Endothelial cell of umbilical vein (primary cell): ENCODE data around the gene CEP164. TPM values are rescaled to one million over a fixed set of nuclear protein-coding genes. Genes with fewer than 3 reads are reported as not detected.

Experiments
- BruUV-seq: library from RNA; stranded (reverse); fragments of 400-500 nt; replicated peaks from 2 replicates; lab custom pipeline; 2021; lab: Mats Ljungman, UMichigan
- CTCF ChIA-PET: fragments of 300-600, 350-600 bp; sonication (Branson Sonifier 250); formaldehyde crosslinking; loops from one replicate; lab custom pipeline; 2021; ENCODE audit warnings: antibody characterized with exemption, inconsistent platforms; lab: Charles Lee
- POLR2A ChIA-PET: fragments of 300-600, 350-600 bp; sonication (Branson Sonifier 250); formaldehyde crosslinking; loops from one replicate; lab custom pipeline; 2021; ENCODE audit warnings: antibody characterized with exemption, inconsistent platforms; lab: Charles Lee
- DNase-seq: peaks from one replicate; pipeline ENCODE4 v3.0.0-alpha.2; 2011; ENCODE audit warnings: low read depth, low spot score
- FAIRE-seq: peaks from 2 replicates; lab custom pipeline; 2011; peaks lifted over from hg19 to GRCh38; lab: Jason Lieb, UNC
- H2AFZ ChIP-seq: 2 replicates; pipeline ENCODE4 v1.6.0; 2012; ENCODE audit warnings: low read depth, low read length, control low read depth, inconsistent platforms
- H3K27ac ChIP-seq: 2 replicates; pipeline ENCODE4 v1.5.1; 2011; ENCODE audit warnings: low read depth, mild to moderate bottlenecking, control low read depth, low read length, moderate library complexity; ENCODE audit not compliant: insufficient read depth
- H3K27me3 ChIP-seq, 2 experiments: 2 replicates each; pipeline versions ENCODE4 v1.6.0 to v1.6.1; 2011; ENCODE audit warnings: low read length in 2 of 2, mixed read lengths in 1 of 2; ENCODE audit not compliant: control insufficient read depth in 2 of 2, insufficient read depth in 2 of 2
- H3K36me3 ChIP-seq, 2 experiments: 2 replicates in 1 of 2; 3 replicates in 1 of 2; pipeline ENCODE4 v1.5.1; 2011; ENCODE audit warnings: low read length in 2 of 2, mild to moderate bottlenecking in 1 of 2, moderate library complexity in 1 of 2; ENCODE audit not compliant: control insufficient read depth in 2 of 2, insufficient read depth in 2 of 2; ENCODE audit errors: extremely low read depth in 1 of 2
- H3K4me1 ChIP-seq: 3 replicates; pipeline ENCODE4 v1.5.1; 2011; ENCODE audit warnings: mild to moderate bottlenecking, low read length; ENCODE audit not compliant: control insufficient read depth, insufficient read depth; ENCODE audit errors: extremely low read depth
- H3K4me2 ChIP-seq: 2 replicates; pipeline ENCODE4 v1.6.1; 2011; ENCODE audit warnings: low read length, control low read depth, mixed read lengths; ENCODE audit not compliant: insufficient read depth
- H3K4me3 ChIP-seq, 3 experiments: fragments of 200-600 bp in 1 of 3; sonication (generic), shearing (Covaris generic) in 1 of 3; replicated peaks in 1 of 3; 2 replicates each; pipeline ENCODE4 v1.5.1; 2011 to 2016; ENCODE audit warnings: control low read depth in 3 of 3, low read length in 3 of 3, mild to moderate bottlenecking in 2 of 3, inconsistent platforms in 1 of 3, low read depth in 1 of 3, moderate library complexity in 1 of 3; ENCODE audit not compliant: insufficient read depth in 1 of 3
- H3K79me2 ChIP-seq: 2 replicates; pipeline ENCODE4 v1.6.0; 2012; ENCODE audit warnings: low read length, inconsistent platforms; ENCODE audit not compliant: control insufficient read depth, insufficient read depth
- H3K9ac ChIP-seq: replicated peaks from 2 replicates; pipeline ENCODE3; 2011; ENCODE audit warnings: low read length, control low read depth; ENCODE audit not compliant: insufficient read depth; ENCODE audit errors: extremely low read depth
- H3K9me1 ChIP-seq: replicated peaks from 3 replicates; pipeline ENCODE4 v1.6.0; 2011; ENCODE audit warnings: mild to moderate bottlenecking, low read length; ENCODE audit not compliant: control insufficient read depth, insufficient read depth; ENCODE audit errors: extremely low read depth
- H3K9me3 ChIP-seq: replicated peaks from 2 replicates; pipeline ENCODE4 v1.5.1; 2012; ENCODE audit warnings: low read length, inconsistent platforms; ENCODE audit not compliant: control insufficient read depth, insufficient read depth
- H4K20me1 ChIP-seq: replicated peaks from 2 replicates; pipeline ENCODE3; 2011; ENCODE audit warnings: mild to moderate bottlenecking, low read length; ENCODE audit not compliant: control insufficient read depth, insufficient read depth; ENCODE audit errors: extremely low read depth
- CTCF ChIP-seq, 2 donors: IDR thresholded peaks; 1 replicate in 1 of 2; 2 replicates in 1 of 2; pipeline ENCODE4 v1.5.1; 2011; ENCODE audit warnings: low read length in 2 of 2, mild to moderate bottlenecking in 2 of 2, moderate library complexity in 2 of 2, control low read depth in 1 of 2, inconsistent platforms in 1 of 2, low read depth in 1 of 2; ENCODE audit not compliant: insufficient read depth in 1 of 2; ENCODE audit errors: extremely low read depth in 1 of 2
- JUN ChIP-seq: IDR thresholded peaks from 2 replicates; pipeline ENCODE4 v1.6.1; 2011; ENCODE audit warnings: borderline replicate concordance, low read depth; ENCODE audit not compliant: insufficient read length, insufficient read depth
- MAX ChIP-seq: IDR thresholded peaks from 2 replicates; pipeline ENCODE4 v1.6.1; 2011; ENCODE audit not compliant: insufficient read depth, insufficient read length
- POLR2A ChIP-seq: IDR thresholded peaks from 2 replicates; pipeline ENCODE4 v1.6.1; 2012; ENCODE audit warnings: low read depth, mild to moderate bottlenecking, control low read depth, low read length
- dilution Hi-C: fragments of 300-500 bp; cut with MboI; formaldehyde crosslinking; loops from one replicate; pipeline ENCODE4 v1.15.0; 2019; ENCODE audit warnings: low sequenced_read_pairs; ENCODE audit not compliant: extremely low pct_ligation_motif_present
- intact Hi-C: fragments of 100-400 bp; cut with micrococcal nuclease; formaldehyde crosslinking; loops from one replicate; pipeline ENCODE4 v1.10.0; 2022
- polyA plus RNA-seq, 4 experiments: library from polyadenylated mRNA; depleted of rRNA in 3 of 4; stranded (reverse) in 3 of 4; unstranded in 1 of 4; fragments of >200 nt; gene quantifications; 2 replicates each; pipeline versions ENCODE4 v1.2.1 to v1.2.3, GENCODE V29; 2011 to 2012; ENCODE audit warnings: missing spikeins in 1 of 4
- total RNA-seq: library from RNA; stranded (reverse); gene quantifications from 2 replicates; pipeline ENCODE4 v1.2.3, GENCODE V29; 2021

Gene CEP164
- total and polyA plus RNA-seq, 2 donors (not counting 3 experiments of a cell fraction or from before 2014, with no cell fraction given): 22.7 to 48.4 TPM

- intact Hi-C loops: loop anchor here (5.0 kb wide), 1 partner anchor 138 kb away; the partner anchor contains the start of gene SIDT2
- Histone ChIP-seq H3K9ac (peak overlapping the region; percentile 64), H3K36me3 (no peaks in the 10 kb centered on the region), H3K4me2 (peak overlapping the region; percentile 85), H2AFZ (no peak overlapping the region), H3K4me1 (peaks cover 14% of the 10 kb centered on the region), H3K9me1 (no peaks in the 10 kb centered on the region), H3K79me2 (peaks cover 11% of the 10 kb centered on the region), H3K9me3 (no peaks in the 10 kb centered on the region), H3K27me3 (no peaks in the 10 kb centered on the region), H3K4me3 (peak overlapping the region; percentile 3 to 68 (median 41)), H3K27ac (no peak overlapping the region), H4K20me1 (no peaks in the 10 kb centered on the region)
- FAIRE-seq (no peak), DNase-seq (no peak)
- CTCF ChIA-PET: interaction anchor here (1.3 to 1.5 kb wide), 3 partner anchors 10 to 27 kb away, joined by 3 to 4 read pairs (median 3); no protein-coding TSS in a partner anchor
- POLR2A ChIA-PET: no interaction called here
- no TSS peak for BruUV-seq
- TF ChIP-seq CTCF (IDR thresholded peaks at IDR 0.05; ENCODE audit: extremely low read depth in 1 of 2, insufficient read depth in 1 of 2, low read depth in 1 of 2, low read length in 2 of 2): no peak
- TF ChIP-seq JUN: no peak
- no peak for TF ChIP-seq POLR2A
- TF ChIP-seq MAX: no peak
- dilution Hi-C loops: no loop called here
Observed at GRCh38 chr11:117314840-117315239, 12.8 kb upstream of the CEP164 start.
